ENCODE data around the gene ADORA1.

GRCh38 chr1:203185585-203185984, 58.1 kb downstream of the ADORA1 start:
- TF ChIP-seq POLR2A (IDR thresholded peaks at IDR 0.05) (no peak), CTCF (IDR thresholded peaks at IDR 0.05) (no peak)

Measured in Peyer's patch (tissue), 4 donors.